Activated naive CD4-positive, alpha-beta T cell treated with anti-CD3 and anti-CD28 coated beads for 36 hours (primary cell): Measurements from ENCODE around the gene FAM117B. TPM values are rescaled to one million over a fixed set of nuclear protein-coding genes. Genes with fewer than 3 reads are reported as not detected.
"Not testable (repeated sequence)": the region's sequence is repeated elsewhere in the genome, so short reads cannot be mapped to it uniquely, and the experiment has no call there.

Experiments used
- CTCF ChIA-PET: fragments of 350-600 bp; sonication (Branson Sonifier 250); formaldehyde crosslinking; loops from one replicate; lab custom pipeline; 2021; ENCODE audit warnings: antibody characterized with exemption; lab: Charles Lee
- DNase-seq: peaks from one replicate; pipeline ENCODE4 v3.0.0-alpha.2; 2020
- H3K27ac Mint-ChIP-seq: one replicate; pipeline ENCODE4 v1.8.0; 2021; ENCODE audit warnings: mild to moderate bottlenecking, mixed read lengths
- H3K27me3 Mint-ChIP-seq: one replicate; pipeline ENCODE4 v1.8.0; 2021; ENCODE audit warnings: low read depth, mixed read lengths
- H3K36me3 Mint-ChIP-seq: one replicate; pipeline ENCODE4 v1.8.0; 2021; ENCODE audit warnings: low read depth, mixed read lengths
- H3K4me1 Mint-ChIP-seq: one replicate; pipeline ENCODE4 v1.8.0; 2021; ENCODE audit warnings: low read depth, mixed read lengths
- H3K4me3 Mint-ChIP-seq: one replicate; pipeline ENCODE4 v1.8.0; 2021; ENCODE audit warnings: mild to moderate bottlenecking, moderate library complexity, mixed read lengths
- H3K9me3 Mint-ChIP-seq: one replicate; pipeline ENCODE4 v1.8.0; 2021; ENCODE audit warnings: mixed read lengths
- intact Hi-C: fragments of 100-400 bp; cut with micrococcal nuclease; formaldehyde crosslinking; loops from one replicate; pipeline ENCODE4 v1.15.1; 2023
- total RNA-seq, 2 experiments: library from RNA; stranded (reverse); gene quantifications; one replicate each; pipeline ENCODE4 v1.2.3, GENCODE V29; 2021

Gene FAM117B
- total RNA-seq, 2 experiments from 2014 or later, result 12.3 to 14.2 TPM

DNA sequence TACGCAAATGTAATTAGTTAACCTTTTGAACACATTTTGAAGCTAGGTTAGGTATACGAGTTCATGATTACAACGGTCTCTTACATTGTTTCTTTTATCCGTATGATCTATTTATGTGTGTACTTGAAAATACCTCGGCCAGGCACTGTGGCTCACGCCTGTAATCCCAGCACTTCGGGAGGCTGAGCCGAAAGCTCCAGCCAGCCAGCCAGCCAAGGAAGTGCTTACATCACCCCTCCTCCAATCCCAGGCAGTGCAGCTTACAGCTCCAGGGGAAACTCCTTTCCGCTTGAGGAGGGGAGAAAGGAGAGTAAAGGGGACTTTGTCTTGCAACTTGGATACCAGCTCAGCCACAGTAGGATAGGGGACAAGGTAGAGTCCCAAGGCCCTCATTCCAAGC is 171.1 kb downstream of the FAM117B start:
- H3K36me3 Mint-ChIP-seq, H3K4me1 Mint-ChIP-seq, intact Hi-C loops, H3K9me3 Mint-ChIP-seq, H3K27ac Mint-ChIP-seq, H3K4me3 Mint-ChIP-seq, DNase-seq, H3K27me3 Mint-ChIP-seq: not testable (repeated sequence)
- CTCF ChIA-PET, result interaction anchor here (0.8 kb wide), 1 partner anchor 11 kb away, joined by 3 read pairs; no protein-coding TSS in a partner anchor

- H3K36me3 Mint-ChIP-seq, result peaks cover 10% of the 10 kb centered on the region
- H3K27ac Mint-ChIP-seq, intact Hi-C loops, H3K9me3 Mint-ChIP-seq, H3K4me3 Mint-ChIP-seq, DNase-seq, H3K27me3 Mint-ChIP-seq, H3K4me1 Mint-ChIP-seq: not testable (repeated sequence)
- CTCF ChIA-PET, result interaction anchor here (0.6 kb wide), 2 partner anchors 14 to 41 kb away, joined by 3 to 5 read pairs; no protein-coding TSS in a partner anchor
Observed at GRCh38 chr2:202807431-202808138, 172.8 kb downstream of the FAM117B start.

GRCh38 chr2:202808754-202809153 is 174.0 kb downstream of the FAM117B start:
- Mint-ChIP-seq H3K36me3 (peaks cover 10% of the 10 kb centered on the region), H3K4me3 (no peak overlapping the region), H3K9me3 (peaks cover 5% of the 10 kb centered on the region), H3K27ac (no peak overlapping the region), H3K4me1 (no peaks in the 10 kb centered on the region), H3K27me3 (no peaks in the 10 kb centered on the region)
- CTCF ChIA-PET, result no interaction called here
- no peak for DNase-seq
- intact Hi-C loops, result no loop called here

GRCh38 chr2:202813387-202813786 is 178.6 kb downstream of the FAM117B start:
- Mint-ChIP-seq H3K4me3 (no peak overlapping the region), H3K27ac (no peak overlapping the region), H3K27me3 (no peaks in the 10 kb centered on the region), H3K36me3 (peaks cover 12% of the 10 kb centered on the region), H3K9me3 (peaks cover 10% of the 10 kb centered on the region), H3K4me1 (no peaks in the 10 kb centered on the region)
- intact Hi-C loops, result no loop called here
- CTCF ChIA-PET, result interaction anchor here (0.6 kb wide), 1 partner anchor 20 kb away, joined by 5 read pairs; no protein-coding TSS in a partner anchor
- DNase-seq, result no peak

- CTCF ChIA-PET, result no interaction called here
- Mint-ChIP-seq H3K27me3 (no peaks in the 10 kb centered on the region), H3K27ac (no peak overlapping the region), H3K9me3 (peaks cover 10% of the 10 kb centered on the region), H3K4me3 (no peak overlapping the region), H3K36me3 (peaks cover 8% of the 10 kb centered on the region), H3K4me1 (no peaks in the 10 kb centered on the region)
- no peak for DNase-seq
- intact Hi-C loops, result no loop called here
Observed at GRCh38 chr2:202814226-202814625, 179.5 kb downstream of the FAM117B start.

DNA sequence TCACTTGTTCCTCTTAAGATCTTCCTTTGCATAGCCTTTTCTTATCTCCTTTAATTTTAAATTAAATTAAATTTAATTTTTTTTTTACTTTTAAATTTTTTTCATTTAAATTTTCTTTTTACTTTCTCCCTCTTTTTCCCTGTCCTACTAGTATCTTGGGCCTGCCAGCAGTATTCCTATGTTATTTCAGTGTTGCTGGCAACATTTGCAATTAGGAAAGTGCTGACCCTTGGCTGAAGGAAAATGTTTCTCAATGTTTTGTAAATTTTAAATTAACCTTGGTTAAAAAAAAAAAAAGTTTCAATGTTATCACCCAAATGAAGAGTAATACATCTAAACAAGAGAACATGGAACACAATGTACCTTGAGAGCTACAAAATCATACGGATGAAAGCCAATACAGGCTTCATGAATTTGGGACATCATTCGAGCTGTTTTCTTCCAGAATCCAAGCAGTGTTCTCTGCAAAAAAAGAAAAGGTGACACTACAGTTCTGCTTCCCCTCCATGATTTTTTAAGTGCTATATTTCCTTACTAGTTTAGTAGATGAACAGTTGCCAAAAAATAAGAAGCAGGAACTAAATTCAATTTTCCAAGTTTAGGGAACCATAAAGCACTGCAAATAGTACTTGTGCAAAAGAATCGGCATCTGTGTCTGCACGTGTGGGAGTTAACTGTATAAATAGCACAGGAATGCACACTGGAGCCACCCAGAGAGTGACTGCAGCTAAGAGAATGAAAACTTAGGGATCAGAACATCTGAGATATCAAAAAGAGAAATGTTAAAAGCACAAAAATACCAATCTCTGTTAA is 181.0 kb downstream of the FAM117B start:
- no peak for DNase-seq
- intact Hi-C loops, result no loop called here
- Mint-ChIP-seq H3K27me3 (no peaks in the 10 kb centered on the region), H3K27ac (no peak overlapping the region), H3K9me3 (peaks cover 7% of the 10 kb centered on the region), H3K4me3 (no peak overlapping the region), H3K4me1 (no peaks in the 10 kb centered on the region), H3K36me3 (peaks cover 5% of the 10 kb centered on the region)
- CTCF ChIA-PET, result no interaction called here

DNA sequence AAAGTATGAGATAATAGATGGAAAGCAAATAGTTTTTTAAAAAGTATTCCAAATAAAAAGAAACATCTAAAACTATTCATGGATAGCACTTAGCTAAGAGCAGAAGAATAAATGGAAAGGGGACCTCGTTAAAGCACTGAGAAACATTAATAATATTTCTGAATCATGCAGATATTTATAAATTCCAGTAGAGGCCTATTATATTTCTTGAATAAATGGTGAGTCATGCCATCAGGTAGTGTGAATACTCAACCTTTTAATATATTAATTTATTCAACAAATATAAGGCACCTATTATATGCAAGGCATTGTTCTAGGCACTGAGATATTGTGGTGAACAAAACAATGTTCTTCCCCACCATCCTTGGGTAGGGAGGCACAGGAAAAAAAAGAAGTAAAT is 183.0 kb downstream of the FAM117B start:
- Mint-ChIP-seq H3K4me1 (no peaks in the 10 kb centered on the region), H3K4me3 (no peak overlapping the region), H3K27me3 (no peaks in the 10 kb centered on the region), H3K27ac (no peak overlapping the region), H3K36me3 (peaks cover 2% of the 10 kb centered on the region), H3K9me3 (peaks cover 5% of the 10 kb centered on the region)
- no peak for DNase-seq
- intact Hi-C loops, result no loop called here
- CTCF ChIA-PET, result interaction anchor here (0.6 kb wide), 1 partner anchor 229 kb away, joined by 4 read pairs; no protein-coding TSS in a partner anchor

- intact Hi-C loops, result no loop called here
- H3K4me3 Mint-ChIP-seq, result no peak overlapping the region
- H3K4me1 Mint-ChIP-seq, result no peaks in the 10 kb centered on the region
- CTCF ChIA-PET, result no interaction called here
- H3K27me3 Mint-ChIP-seq, result no peaks in the 10 kb centered on the region
- no peak for DNase-seq
- peaks cover 5% of the 10 kb centered on the region for H3K9me3 Mint-ChIP-seq
- peaks cover 2% of the 10 kb centered on the region for H3K36me3 Mint-ChIP-seq
- H3K27ac Mint-ChIP-seq, result no peak overlapping the region
Observed at GRCh38 chr2:202818321-202818720, 183.6 kb downstream of the FAM117B start.

Other genes starting within 250 kb of the FAM117B start
- gene ICA1L, start 236.8 kb downstream of the FAM117B start, total RNA-seq, result 1 to 10 TPM; 5.1 to 5.7 TPM